NCI-H1048 (cell line): ENCODE data around the gene CLEC9A.
"Not testable (repeated sequence)": the region's sequence is repeated elsewhere in the genome, so short reads cannot be mapped to it uniquely, and the experiment has no call there.

ENCODE experiments used
- DNase-seq: peaks from one replicate; lab custom pipeline; 2025; lab: John Stamatoyannopoulos, UW

The CLEC9A gene

GRCh38 chr12:10030446-10030845 lies at the start of gene CLEC9A:
Gene CLEC9A, plus strand, starts transcription at chr12:10030682. Its CDS starts 22,006 bp downstream, at chr12:10052688.
- no peak for DNase-seq

GRCh38 chr12:9991876-9992275 lies 38.6 kb upstream of the CLEC9A start:
- DNase-seq = no peak

DNA sequence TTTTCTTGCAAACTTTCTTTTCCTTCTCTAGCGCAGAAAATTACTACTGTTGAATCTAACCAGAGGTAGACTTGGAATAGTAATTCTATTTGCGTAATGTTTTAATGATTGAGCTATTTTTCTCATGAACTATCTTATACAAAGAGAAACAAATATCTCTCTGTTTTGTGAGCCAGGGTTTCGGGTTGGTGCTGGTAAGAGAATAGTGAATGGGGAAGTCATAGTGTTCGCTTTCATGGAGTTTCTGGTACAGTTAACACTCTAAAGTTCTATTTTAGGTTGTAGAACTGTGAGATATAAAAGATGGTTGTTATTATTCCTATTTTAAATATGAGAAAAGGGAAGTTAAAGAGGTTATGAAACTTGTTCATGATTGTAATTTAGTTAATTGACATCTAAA lies 38.2 kb upstream of the CLEC9A start:
- DNase-seq = no peak

- DNase-seq = no peak
These were observed 31.5 kb upstream of the CLEC9A start, which contains the start of gene CLEC1B for GRCh38 chr12:9999016-9999415. Gene CLEC1B, minus strand, starts transcription at chr12:9999121. Its CDS starts 21 bp downstream, at chr12:9999100.

DNA sequence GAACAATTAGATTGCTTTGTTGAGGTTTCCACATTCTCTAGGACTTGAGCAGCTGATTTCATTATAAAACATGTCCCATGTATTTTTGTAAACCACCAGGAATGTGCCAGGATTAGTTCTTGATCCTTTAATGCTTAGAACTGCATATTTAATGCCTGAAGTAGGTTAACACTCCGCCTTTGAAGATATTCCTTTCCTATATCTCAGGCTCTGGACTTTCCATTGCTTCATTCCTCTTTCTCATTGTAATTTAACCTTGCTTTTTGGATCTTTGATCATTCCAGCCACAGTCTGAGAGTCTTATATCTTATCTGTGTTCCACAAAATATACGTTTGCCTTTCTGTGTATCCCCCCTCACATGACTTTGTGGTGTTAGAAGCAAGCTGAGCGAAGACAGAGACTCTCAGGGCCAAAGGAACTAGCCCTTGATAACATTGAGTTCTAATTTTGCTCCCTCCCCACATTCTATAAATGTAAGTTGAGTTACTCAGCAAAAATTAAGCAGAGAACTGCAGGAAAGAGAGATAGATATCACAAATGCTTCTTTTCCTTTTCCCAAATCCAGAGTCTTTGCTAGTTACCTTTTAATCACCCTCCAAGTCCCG lies 29.2 kb upstream of the CLEC9A start:
- no peak for DNase-seq

GRCh38 chr12:10012630-10013330 lies 17.7 kb upstream of the CLEC9A start:
- DNase-seq = no peak

DNA sequence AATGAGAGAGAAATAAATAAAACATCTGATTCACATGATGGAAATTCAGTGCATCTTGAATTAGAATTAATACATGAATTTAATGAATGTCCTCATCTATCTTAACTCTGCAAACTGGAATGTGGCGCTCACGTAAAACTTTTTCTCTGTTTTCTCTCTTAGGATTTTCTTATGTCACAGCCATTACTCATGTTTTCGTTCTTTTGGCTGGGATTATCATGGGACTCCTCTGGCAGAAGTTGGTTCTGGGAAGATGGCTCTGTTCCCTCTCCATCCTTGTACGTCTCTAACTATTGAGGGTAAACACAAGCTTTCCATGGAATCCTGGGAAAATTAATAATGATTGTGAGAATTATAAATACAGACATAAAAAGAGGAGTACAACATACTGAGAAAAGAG lies 15.0 kb upstream of the CLEC9A start:
- no peak for DNase-seq

- DNase-seq = no peak
These were observed 13.6 kb upstream of the CLEC9A start for GRCh38 chr12:10016881-10017280.

DNA sequence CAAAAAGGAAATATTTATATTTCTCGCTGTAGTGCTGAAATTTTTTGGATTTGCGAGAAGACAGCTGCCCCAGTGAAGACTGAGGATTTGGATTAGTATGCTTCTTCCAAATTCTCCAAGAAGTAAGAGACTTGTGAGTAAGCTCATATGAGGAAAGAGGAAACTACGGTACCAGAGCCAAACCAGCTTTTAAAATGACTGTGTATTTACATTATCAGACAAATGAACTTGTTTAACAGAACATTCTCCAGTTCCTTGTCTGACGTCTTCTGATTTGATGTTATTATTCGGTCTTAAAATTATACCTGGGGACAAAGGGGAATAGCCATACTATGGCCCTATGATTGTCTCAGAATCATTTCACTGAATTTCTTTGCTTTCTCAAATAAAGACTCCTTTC lies 12.1 kb upstream of the CLEC9A start:
- no peak for DNase-seq

DNA sequence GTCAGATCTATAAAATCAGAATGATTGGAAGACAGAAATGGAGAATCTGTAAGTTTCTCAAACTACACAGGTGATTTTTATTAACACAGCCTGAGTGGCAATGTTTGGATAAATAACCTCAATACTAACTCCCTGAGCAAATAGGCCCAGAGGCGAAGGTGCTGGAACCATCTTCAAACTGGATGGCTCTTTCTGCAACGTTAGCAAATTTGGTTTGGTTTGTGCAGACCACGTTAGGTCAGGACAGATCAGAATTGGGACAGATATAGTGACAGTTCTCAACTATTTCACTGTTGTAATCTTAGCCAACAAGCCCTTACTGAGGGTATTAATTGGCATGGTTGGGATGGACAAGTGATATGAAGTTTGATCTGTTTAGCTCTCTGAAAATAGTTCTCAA lies 9.1 kb upstream of the CLEC9A start:
- DNase-seq = no peak

GRCh38 chr12:10025236-10025635 lies 5.2 kb upstream of the CLEC9A start:
- DNase-seq = no peak

DNA sequence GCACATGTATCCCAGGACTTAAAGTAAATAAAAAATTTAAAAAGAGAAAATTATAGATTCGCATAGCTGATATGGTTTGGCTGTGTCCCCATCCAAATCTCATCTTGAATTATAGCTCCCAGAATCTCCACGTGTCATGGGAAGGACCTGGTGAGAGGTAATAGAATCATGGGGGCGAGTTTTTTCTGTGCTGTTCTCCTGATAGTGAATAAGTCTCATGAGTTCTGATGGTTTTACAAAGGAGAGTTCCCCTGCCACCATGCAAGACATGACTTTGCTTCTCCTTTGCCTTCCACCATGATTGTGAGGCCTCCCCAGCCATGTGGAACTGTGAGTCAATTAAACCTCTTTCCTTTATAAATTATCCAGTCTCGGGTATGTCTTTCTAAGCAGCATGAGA lies 3.8 kb upstream of the CLEC9A start:
- not testable (repeated sequence) for DNase-seq

- no peak for DNase-seq
These were observed 3.2 kb upstream of the CLEC9A start for GRCh38 chr12:10027311-10027710.

DNA sequence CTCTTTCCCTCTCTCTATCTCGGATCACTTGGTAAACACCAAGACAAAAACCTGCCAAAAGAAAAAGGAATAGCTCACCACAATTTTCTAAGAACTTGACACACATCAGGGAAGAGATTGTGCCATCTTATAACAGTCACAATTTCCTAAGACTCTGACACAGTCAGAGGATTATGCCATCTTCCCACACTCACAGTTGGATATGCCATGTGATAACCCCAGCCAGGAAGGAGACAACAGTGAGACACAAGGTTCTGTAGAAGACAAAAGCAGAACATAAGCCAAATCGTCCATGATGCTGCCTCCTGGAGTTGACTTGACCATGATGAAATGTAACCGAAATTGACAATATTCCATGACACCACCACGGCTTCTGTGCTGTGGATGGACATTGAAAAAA lies 2.8 kb upstream of the CLEC9A start:
- no peak for DNase-seq

DNA sequence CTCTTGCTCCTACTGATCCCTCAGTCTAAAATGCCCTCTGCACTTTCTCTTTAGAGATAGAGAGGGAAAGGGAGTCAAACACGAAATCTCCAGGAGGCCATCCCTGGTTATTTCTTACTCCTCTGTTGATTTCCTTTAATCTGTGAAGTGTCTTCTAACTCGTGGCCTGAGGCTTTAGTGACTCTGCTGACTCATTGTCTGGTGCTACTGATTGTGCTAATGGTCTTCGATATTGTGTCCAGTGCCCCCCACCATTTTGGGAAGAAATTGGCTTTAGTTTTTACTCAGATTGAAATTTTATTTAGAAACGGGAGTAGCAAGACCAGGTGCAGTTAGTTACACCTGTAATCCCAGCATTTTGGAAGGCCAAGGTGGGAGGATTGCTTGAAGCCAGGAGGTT lies 839 bp downstream of the CLEC9A start:
- no peak for DNase-seq

DNA sequence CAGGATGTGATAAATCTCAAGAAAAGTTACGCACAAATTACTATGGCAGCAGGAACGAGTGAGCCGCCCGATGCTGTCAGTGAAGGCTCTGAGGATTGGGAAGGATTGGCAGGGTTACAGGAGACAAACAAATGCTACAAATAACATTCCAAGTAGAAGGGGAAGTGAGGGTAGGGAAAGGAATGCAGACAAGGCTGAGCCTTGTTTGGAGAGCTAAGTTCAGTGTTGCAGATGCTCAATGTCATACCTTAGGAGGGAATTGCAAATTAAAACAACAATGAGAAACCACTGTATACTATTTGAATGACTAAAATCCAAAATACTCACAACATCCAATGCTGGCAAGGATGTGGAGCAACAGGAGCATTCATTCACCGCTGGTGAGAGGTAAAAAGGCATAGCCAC lies 1.3 kb downstream of the CLEC9A start:
- DNase-seq = no peak

GRCh38 chr12:10033783-10034545 lies 3.5 kb downstream of the CLEC9A start:
- no peak for DNase-seq

- DNase-seq = no peak
These were observed 11.7 kb downstream of the CLEC9A start for GRCh38 chr12:10042167-10042566.

GRCh38 chr12:10048526-10048925 lies 18.0 kb downstream of the CLEC9A start:
- no peak for DNase-seq

DNA sequence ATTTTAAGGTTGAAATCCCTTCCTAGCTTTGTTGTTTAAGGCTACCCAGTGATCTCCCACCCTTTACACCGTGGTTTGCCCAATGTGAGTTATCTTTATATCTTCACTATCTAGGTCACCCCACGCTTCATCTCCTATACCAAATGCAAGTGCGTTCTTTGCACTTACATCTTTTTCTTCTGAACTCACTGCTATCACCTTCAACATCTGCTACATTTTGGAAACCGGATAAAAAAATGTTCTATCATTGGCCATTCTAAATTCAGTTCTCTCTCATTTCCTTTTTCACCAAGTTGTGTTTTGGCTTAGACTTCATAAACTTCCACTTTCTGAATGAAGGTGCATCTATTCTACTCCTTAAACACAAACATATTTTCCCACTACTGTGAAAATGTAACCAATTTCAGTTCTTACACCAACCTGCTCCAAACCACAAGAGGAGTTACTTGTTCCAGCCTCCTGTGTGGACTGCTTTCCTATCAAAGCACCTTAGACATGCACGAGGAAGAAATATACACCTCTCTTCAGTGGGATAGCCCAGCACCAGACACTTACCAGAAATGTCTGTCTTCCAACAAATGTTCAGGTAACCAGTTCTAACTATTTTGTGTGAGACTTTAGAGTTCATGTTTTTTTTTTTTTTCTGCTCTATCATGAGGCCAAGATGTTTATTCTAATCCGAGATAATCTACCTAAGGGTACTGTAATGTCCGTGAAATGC lies 21.9 kb downstream of the CLEC9A start:
- no peak for DNase-seq

- no peak for DNase-seq
These were observed 27.9 kb downstream of the CLEC9A start for GRCh38 chr12:10058387-10058786.

GRCh38 chr12:10065241-10065640 lies 34.8 kb downstream of the CLEC9A start:
- no peak for DNase-seq
